RWPE2 (cell line): ENCODE measurements around the gene SPATA17.

ENCODE experiments used
- ATAC-seq: fragments of 200-7000 bp; cut with Tn5 transposase; 3 replicates; pipeline ENCODE4 v1.9.1; 2021; ENCODE audit warnings: low read depth
- DNase-seq: peaks from one replicate; pipeline ENCODE4 v3.0.0-alpha.2; 2020; ENCODE audit warnings: low spot score
- H3K27ac ChIP-seq: fragments of 450-650 bp; 2 replicates; pipeline ENCODE4 v1.5.1; 2017; ENCODE audit warnings: mild to moderate bottlenecking; ENCODE audit not compliant: poor library complexity, severe bottlenecking
- H3K27me3 ChIP-seq: fragments of 250-450 bp; sonication (Bioruptor Pico); 2 replicates; pipeline ENCODE4 v1.5.1; 2021; ENCODE audit warnings: mild to moderate bottlenecking, moderate library complexity; ENCODE audit not compliant: insufficient read depth, poor library complexity, severe bottlenecking
- H3K36me3 ChIP-seq: fragments of 250-450 bp; sonication (Bioruptor Pico); 2 replicates; pipeline ENCODE4 v1.5.1; 2020; ENCODE audit warnings: low read depth, mild to moderate bottlenecking, moderate library complexity
- H3K4me1 ChIP-seq: fragments of 250-450 bp; sonication (Bioruptor Pico); 2 replicates; pipeline ENCODE4 v1.5.1; 2021; ENCODE audit warnings: mild to moderate bottlenecking, moderate library complexity; ENCODE audit not compliant: insufficient read depth, poor library complexity, severe bottlenecking
- H3K4me3 ChIP-seq: fragments of 250-450 bp; sonication (Bioruptor Pico); 2 replicates; pipeline ENCODE4 v1.5.1; 2021; ENCODE audit warnings: mild to moderate bottlenecking, moderate library complexity; ENCODE audit not compliant: severe bottlenecking
- H3K9me3 ChIP-seq: fragments of 250-450 bp; sonication (Bioruptor Pico); 2 replicates; pipeline ENCODE4 v1.5.1; 2021; ENCODE audit warnings: mild to moderate bottlenecking, moderate library complexity; ENCODE audit not compliant: severe bottlenecking
- CTCF ChIP-seq: fragments of 450-650 bp; IDR thresholded peaks from one replicate; pipeline ENCODE4 v1.5.1; 2017; ENCODE audit warnings: mild to moderate bottlenecking, moderate library complexity; ENCODE audit not compliant: poor library complexity, severe bottlenecking

SPATA17 gene

GRCh38 chr1:217875229-217875628 lies 244.1 kb downstream of the SPATA17 start:
- Histone ChIP-seq H3K36me3 (no peaks in the 10 kb centered on the region), H3K4me1 (no peaks in the 10 kb centered on the region), H3K27me3 (no peaks in the 10 kb centered on the region), H3K4me3 (no peak overlapping the region), H3K27ac (no peak overlapping the region), H3K9me3 (no peaks in the 10 kb centered on the region)
- no peak for ATAC-seq
- no peak for TF ChIP-seq CTCF
- no peak for DNase-seq

- no peak overlapping the region for H3K27ac ChIP-seq
- no peak for TF ChIP-seq CTCF
- H3K9me3 ChIP-seq, result no peaks in the 10 kb centered on the region
- ATAC-seq, result no peak
- no peaks in the 10 kb centered on the region for H3K36me3 ChIP-seq
- H3K27me3 ChIP-seq, result no peaks in the 10 kb centered on the region
- H3K4me1 ChIP-seq, result peaks cover 2% of the 10 kb centered on the region
- H3K4me3 ChIP-seq, result no peak overlapping the region
- DNase-seq, result no peak
These were observed 245.3 kb downstream of the SPATA17 start for GRCh38 chr1:217876401-217876800.

- Histone ChIP-seq H3K4me1 (peaks cover 2% of the 10 kb centered on the region), H3K27ac (no peak overlapping the region), H3K9me3 (no peaks in the 10 kb centered on the region), H3K4me3 (no peak overlapping the region), H3K36me3 (no peaks in the 10 kb centered on the region), H3K27me3 (no peaks in the 10 kb centered on the region)
- TF ChIP-seq CTCF, result no peak
- ATAC-seq (no peak), DNase-seq (no peak)
These were observed 245.8 kb downstream of the SPATA17 start for GRCh38 chr1:217876896-217877295.

- no peak for TF ChIP-seq CTCF
These were observed 250.0 kb downstream of the SPATA17 start for GRCh38 chr1:217881131-217881543.

GRCh38 chr1:217881607-217882332 lies 250.6 kb downstream of the SPATA17 start:
- no peak overlapping the region for H3K27ac ChIP-seq
- ATAC-seq, result no peak; the same call in 2 of the 3 replicates
- H3K4me1 ChIP-seq, result peaks cover 2% of the 10 kb centered on the region
- H3K9me3 ChIP-seq, result no peaks in the 10 kb centered on the region
- no peak for DNase-seq
- no peaks in the 10 kb centered on the region for H3K36me3 ChIP-seq
- H3K27me3 ChIP-seq, result no peaks in the 10 kb centered on the region
- H3K4me3 ChIP-seq, result no peak overlapping the region
- no peak for TF ChIP-seq CTCF

More at GRCh38 chr1:217881131-217881543, 250.0 kb downstream of the SPATA17 start:
- ATAC-seq, result peak; percentile 50
- no peak for DNase-seq
- no peak overlapping the region for H3K4me3 ChIP-seq
- no peaks in the 10 kb centered on the region for H3K36me3 ChIP-seq
- no peaks in the 10 kb centered on the region for H3K9me3 ChIP-seq
- no peaks in the 10 kb centered on the region for H3K27me3 ChIP-seq
- H3K27ac ChIP-seq, result peak overlapping the region; percentile 14
- peaks cover 2% of the 10 kb centered on the region for H3K4me1 ChIP-seq
